Activated CD8-positive, alpha-beta memory T cell treated with anti-CD3 and anti-CD28 coated beads for 24 hours (primary cell): ENCODE measurements around the gene C2orf92.

Experiments
- DNase-seq: peaks from one replicate; pipeline ENCODE4 v3.0.0-alpha.2; 2020

C2orf92 gene

DNA sequence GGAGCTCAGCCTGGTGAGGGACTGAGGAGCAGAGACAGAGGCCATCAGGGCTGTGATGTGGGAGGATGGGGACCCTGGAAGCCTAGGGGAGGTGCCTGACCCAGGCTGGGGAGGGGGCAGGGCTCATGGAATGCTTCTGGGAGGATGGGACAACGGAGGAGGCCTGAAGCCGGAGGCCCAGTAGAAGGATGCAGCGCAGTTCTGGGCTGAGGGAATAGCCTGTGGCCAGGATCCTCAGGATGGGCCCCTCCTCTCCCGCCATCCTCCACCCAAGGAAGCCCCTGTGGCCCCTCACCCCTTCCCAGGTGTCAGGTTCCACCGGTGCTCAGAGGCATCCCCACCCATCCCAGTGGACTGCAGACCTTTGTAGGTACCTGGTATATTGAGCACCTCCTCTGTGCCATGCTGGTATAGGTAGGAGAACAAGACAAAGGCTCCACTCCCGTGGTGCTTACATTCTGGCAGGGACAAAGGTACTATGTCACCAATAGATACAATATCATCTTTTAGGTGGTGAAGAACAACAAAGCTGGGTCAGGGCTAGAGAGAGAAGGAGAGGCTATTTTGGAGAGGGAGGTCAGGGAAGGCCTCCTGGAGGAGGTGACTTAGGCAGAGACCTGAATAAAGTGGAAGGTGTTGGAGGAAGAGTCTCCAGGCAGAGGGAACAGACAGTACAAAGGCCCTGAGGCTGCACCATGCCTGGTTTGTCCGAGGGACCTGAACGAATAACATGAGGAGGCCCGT is 46.6 kb downstream of the C2orf92 start:
- DNase-seq, result no peak

DNA sequence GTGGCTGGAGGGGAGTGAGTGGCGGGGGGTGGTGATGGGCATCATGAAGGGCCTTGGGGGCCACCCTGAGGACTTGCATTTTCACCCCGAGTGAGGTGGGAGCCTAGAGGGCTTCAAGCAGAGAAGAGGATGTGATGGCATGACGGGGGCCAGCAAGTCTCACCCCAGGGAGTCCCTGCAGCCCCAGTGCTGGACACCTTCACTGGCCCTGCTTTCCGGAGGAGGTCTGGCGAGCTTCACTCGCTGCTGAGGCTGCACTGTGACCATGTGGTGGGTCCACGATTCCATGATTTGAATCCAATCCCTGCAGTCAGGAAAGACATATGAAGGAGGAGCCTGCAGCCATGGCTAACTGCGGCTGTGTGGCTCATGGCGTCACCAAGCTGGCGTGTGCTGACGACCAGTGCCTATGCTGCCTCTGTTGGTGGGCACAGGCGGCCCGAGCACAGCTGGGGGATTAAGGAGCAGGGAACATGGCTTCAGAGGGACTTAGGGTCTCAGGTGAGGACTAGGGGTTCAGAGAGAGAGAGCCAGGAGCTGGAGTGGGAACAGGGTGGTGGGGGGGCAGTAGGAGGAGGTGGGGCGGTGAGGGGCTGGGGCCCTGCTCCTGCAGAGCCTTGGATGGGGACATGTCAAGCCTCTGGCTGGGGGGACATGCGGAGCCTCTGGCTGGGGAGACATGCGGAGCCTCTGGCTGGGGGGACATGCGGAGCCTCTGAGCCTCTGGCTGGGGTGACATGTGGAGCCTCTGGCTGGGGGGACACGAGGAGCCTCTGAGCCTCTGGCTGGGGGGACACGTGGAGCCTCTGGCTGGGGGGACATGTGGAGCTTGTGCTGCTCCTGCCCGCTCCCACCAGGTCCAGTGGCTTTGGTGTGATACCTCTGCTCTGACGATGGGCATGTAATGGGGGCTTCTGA is 47.4 kb downstream of the C2orf92 start:
- DNase-seq, result peak; percentile 73

DNA sequence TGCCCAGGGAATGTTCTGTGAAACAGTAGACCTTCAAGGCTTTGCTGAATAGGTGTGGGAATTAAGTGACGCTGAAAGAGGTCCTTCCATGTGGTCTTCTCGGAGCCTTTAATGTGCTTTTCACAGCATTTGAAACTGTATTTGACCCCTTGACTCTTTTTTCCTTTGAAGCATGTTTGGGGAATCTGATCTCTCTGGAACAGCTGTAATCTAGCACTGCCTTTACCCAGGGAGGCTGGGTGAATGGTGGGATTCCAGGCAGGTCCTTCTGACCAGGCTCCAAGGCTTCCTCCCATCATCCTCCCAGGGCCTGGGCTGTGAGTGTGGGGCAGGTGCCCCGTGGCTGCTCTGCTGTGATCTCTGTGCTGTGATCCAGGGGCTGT is 48.1 kb downstream of the C2orf92 start:
- no peak for DNase-seq

DNA sequence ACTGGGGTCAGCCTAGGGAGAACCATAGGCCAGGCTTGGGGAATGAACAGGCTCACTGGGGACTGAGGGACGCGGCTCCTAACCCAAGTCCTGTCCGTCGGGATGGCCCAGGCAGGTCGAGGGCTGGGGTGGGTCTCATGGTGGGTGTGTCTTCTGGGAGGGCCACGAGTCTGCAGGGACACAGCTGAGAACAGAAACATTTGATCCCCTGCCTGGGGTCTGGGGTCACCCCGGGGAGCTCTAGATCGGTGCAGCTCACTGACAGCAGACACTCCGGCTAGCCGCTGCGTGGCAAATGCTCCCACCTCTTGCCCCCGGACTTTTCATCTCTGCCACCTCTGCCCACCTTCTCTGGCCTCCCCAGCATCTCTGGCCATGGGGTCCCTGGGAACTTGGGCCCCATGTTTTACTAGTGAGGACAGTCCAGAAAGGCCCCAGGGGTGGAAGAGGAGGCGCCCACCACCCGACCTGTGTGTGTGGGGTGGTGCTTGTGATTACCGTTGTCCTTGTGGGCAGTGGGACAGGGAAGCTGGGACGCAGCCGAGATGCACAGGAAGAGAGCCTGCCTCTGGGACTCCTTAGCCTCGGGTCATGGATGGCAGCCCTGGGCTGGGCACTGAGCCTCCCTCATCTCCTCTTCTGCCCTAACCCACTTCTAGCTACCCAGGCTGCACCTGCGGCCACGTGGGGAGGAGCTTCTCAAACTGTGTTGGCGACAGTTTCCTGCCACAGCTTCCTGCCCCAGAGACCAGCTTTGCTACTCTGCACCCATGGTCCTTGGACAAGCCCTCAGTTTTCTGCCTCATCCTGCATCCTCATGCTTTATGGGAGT is 48.8 kb downstream of the C2orf92 start:
- peak; percentile 87 for DNase-seq

DNA sequence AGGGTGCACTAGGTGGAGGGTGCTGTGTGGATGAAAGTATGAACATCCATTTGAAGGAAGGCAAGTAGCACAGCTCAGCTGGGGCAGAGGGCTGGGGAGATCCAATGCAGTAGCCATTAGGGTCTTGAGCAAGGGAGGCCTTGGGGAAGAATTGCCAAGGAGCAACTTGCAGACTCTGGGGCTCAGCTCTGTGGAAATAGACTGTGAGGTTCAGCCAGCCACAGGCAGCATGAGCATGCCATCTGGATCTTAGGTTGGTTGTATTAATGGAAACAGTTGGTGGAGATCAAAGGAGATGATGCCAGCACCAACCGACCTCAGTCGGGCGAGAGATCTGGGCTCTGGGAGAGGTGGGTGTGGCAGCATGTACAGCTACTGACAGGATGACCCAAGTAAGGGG is 49.4 kb downstream of the C2orf92 start:
- DNase-seq, result no peak

DNA sequence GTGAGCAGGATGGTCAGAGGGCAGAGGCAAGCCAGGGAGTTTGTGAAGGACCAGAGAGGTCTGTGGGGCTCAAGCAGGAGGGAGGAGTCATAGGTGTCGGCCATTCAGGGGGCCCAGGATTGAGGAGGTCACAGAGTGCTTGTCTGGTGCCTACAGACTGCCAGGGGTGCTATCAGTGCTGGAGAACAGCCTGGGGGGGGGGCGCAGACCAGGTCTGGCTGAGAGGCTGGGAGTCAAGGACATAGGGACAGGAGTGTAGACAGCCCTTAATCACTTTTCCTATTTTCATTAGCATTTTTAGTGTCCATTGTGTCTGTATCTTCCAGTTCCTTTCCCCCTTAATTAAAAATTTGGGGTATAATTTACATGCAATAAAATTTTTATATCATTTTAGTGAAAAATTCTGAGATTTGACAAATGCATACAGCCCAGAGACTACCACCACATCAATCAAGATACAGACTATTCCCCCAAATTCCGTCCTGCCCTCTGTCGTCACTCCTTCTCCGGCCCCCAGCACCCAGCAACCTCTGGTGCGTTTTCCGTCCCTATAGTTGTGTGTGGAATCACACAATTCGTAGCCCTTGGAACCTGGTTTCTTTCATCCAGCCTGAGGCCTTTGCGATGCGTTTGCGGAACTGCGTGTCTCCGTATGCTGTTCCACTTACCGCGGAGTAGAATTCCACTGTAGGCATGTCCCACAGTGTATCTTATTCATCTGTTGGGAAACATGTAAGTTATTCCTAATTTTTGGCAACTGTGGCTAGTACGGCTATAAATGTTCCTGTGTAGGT is 50.0 kb downstream of the C2orf92 start:
- DNase-seq, result no peak

DNA sequence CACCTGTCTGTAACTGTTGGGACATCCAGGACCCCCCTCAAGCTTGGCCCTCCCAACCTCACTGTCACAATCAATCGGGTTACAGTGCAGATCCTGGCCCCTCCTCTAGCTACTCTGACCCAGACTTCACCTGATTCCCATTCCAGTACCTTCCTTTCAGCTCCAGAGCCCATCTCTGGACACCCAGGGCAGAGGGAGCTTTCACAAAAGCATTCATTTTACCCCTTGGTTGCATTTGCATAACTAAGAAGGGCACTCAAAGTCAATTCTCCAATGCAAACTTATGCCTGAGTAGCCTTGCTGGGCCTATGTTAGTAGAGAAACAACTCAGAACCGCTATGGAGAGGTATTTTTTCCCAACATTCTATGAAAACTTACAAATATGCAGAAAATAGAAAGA is 51.2 kb downstream of the C2orf92 start:
- no peak for DNase-seq

DNA sequence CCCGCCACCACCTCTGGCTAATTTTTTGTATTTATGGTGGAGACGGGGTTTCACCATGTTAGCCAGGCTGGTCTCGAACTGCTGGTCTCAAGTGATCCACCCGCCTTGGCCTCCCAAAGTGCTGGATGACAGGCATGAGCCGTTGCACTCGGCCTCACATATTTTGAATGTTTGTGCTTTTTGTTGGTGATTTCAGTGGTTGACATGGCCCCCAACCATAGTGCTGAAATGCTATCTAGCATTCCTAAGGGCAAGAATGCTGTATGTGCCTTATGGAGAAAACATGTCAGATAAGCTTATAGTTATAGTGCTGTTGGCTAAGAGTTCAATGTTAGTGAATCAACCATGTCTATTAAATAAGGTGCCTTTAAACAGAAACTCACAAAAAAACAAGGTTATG is 52.7 kb downstream of the C2orf92 start:
- DNase-seq, result no peak

DNA sequence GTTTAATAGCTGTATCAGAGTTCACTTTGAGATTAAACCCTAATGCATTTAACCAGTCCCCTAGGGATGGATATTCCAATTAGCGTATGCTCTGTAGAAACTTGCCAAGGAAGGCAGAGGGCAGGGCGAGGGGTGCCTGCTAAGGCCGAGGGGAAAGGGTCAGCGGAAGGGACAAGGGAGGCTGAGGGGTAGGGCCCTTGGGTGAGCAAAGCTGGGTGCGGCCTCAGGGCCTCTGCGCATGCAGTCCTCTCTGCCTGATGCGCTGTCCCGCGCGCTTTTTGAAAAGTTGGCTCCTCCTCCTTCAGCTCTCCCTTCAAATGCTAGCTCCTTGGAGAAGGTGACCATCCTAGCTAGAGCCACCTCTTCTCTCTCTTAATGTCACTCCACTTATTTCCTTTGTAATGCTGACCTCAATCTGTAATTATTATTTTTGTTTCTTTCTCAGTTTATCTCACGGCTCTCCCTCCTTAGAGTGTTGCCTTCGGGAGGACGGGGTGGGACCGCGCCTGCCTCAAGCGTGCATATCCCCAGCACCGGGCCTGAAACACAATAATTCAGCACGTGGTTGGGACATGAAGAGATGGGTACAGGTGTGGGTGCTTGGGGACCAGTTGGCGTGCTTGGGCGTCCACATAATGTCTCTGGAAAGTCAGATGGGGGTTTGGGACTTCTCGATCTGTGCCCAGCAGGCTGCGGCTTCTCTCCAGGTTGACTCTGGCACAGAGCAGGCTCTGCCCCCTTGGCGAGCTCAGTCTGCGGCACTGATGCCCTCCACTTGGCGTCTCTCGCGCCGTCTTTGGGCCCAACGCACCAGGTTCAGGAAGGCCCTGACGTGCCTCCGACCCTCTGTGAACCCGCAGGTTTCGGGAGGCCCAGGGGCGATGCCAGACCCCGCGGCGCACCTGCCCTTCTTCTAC is 53.9 kb downstream of the C2orf92 start:
- DNase-seq, result no peak

DNA sequence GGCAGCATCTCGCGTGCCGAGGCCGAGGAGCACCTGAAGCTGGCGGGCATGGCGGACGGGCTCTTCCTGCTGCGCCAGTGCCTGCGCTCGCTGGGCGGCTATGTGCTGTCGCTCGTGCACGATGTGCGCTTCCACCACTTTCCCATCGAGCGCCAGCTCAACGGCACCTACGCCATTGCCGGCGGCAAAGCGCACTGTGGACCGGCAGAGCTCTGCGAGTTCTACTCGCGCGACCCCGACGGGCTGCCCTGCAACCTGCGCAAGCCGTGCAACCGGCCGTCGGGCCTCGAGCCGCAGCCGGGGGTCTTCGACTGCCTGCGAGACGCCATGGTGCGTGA is 54.5 kb downstream of the C2orf92 start:
- no peak for DNase-seq

DNA sequence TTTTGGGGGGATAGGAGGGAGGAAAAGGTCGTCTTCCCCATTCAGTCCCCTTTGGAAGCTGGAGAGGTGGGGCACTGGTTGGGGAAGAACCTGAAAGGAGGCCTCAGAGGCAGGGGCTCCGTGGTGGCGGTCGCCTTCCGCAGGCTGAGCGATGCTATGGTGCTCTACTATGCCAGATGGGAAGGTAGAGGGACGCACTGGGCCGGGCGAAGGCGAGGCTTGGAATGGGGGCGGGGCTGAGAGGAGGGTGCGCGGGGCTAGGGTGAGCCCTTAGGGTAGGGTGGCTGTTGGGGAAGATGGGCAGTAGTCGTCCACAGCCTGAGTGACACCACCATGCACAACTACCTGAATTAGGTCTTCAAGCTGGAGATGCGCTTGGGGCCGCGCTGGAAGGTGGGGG is 55.0 kb downstream of the C2orf92 start:
- no peak for DNase-seq

GRCh38 chr2:97724946-97725688 is 55.6 kb downstream of the C2orf92 start:
- DNase-seq, result no peak

DNA sequence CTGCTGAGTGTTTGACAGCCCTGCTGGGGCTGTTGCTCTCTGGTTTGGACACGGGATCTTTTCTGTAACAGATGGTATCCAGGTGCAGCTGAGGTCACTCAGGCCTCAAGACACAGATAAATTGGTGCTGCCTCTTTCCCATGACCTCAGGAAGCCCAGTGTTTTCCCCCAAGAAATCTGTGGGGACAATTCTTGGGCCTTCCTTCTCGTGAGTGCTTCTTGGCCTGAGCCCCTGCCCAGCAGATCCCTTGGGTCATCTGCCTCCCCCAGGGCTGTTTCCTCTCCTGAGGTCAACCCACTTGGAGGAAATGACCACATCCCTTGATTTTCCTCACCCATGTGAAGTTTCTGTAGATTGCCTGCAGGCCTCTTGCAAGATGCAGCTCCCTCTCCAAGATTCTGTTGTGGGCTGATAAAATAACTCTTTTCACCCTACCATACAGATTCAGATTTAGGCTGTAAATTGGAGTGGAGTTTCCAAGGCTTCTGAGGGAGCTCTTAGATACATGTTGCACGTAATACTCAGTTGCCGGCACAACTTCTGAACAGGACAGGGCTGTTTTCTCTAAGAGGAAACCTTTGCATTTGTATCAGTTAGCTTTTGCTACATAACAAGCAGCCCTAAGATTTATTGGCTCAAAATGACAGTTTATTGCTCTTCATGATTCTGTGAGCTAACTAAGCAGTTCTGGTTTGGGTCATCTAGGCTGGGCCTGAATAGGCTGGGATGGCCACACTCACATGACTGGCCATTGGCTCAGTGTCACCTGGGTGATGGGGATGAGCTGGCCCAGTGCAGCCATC is 57.0 kb downstream of the C2orf92 start:
- DNase-seq, result no peak

DNA sequence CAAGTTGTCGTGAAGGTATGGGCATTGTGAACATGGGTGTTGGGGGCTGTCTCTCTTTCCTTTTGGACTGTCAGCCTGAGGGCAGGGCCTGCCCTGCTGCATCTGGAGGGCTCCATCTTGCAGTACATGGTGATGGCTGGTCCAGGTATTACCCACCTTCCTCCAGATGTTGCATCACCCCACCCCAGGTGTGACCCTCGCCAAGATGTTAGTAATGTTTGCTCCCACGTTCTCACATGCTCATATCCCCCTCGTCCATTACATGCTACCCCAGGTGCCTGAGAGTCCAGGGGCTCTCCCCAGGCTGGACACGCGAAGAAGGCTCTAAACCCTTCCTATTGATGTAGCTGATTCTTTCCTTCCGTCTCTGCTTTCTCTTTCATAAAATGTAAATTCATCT is 57.8 kb downstream of the C2orf92 start:
- no peak for DNase-seq

DNA sequence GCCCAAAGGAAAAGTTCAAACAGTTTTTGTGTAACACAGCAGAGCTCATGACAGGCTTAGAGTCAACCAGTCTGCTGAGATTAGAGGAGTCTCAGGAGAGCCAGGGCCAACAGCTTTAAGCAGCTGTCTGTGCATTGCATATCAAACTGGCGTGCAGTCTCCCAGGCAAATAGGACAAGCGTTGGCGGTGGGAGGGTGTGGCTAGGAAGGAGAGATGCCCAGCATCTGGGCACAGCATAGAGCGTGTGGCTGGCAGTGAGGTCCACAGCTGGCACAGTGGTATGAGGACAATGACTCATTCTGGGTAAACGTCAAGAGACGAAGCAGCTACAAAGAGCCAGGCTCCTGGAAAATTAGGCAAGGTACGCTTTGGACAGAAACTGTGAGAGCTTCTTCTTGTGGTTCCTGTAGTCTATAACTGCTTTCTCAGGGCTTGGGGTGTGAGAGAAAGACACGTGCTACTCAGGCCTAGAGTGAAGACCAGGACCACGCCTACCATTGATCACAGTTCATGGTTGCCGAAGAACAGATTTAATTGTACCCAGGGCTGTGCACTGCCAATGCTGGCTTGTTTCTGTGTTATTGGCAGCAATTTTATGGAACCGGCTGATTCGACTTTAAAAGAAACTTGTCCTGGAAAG is 58.7 kb downstream of the C2orf92 start:
- peak; percentile 74 for DNase-seq

DNA sequence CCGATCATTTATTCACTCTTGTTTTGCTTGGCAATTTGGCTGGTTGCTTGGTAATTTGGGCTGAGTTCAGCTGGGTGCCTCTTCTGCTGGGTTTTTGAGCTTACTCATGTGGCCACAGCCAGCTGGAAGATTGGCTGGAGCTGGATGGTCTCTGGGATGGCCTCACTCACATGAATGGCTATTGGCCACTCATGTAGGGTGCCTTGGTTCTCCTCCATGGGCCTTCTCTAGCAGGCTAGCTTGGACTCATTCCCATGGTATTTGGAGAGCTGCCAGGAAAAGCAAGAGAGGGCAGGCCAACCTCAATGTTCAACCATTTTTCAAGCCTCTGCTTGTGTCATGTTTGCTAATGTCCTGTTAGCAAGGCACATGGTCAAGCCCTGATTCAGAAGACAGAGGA is 60.7 kb downstream of the C2orf92 start:
- DNase-seq, result no peak

GRCh38 chr2:97731274-97732020 is 61.9 kb downstream of the C2orf92 start:
- DNase-seq, result peak; percentile 56
